ENCODE measurements around the gene PRDX4. TPM values are rescaled to one million over a fixed set of nuclear protein-coding genes. Genes with fewer than 3 reads are reported as not detected.

Gene PRDX4
- total and polyA plus RNA-seq, 2 of the 8 experiments (the other 6 are each of a cell fraction or from before 2014, with no cell fraction given) = 130 TPM

DNA sequence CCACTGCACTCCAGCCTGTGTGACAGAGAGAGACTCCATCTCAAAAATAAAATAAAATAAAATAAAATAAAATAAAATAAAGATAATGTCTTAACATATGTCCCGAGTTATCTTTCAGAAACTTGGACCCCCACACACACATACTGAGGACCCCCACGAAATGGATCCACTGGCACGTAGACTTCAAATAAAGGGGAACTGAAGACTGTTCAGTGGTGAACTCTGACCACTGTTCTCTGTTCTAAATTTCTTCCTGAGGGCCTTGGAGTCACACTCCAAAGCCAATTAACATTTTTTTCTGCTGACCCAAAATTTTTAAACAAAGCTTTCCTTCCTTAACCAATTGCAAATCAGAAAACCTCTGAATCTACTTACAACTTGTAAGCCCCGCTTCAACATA, 43.5 kb upstream of the PRDX4 start (continued):
- TF ChIP-seq TAF7 (optimal IDR thresholded peaks at IDR 0.05; ENCODE audit: borderline replicate concordance, low read depth, low read length) = no peak
- TF ChIP-seq RNF2 (IDR thresholded peaks at IDR 0.05; ENCODE audit: borderline replicate concordance, low read depth, low read length, missing control alignments, poor library complexity, severe bottlenecking) = no peak
- no peak for TF ChIP-seq CREB1 (IDR thresholded peaks at IDR 0.05)
- no peak for TF ChIP-seq HDAC2 (IDR thresholded peaks at IDR 0.05; ENCODE audit: borderline replicate concordance in 1 of 2, low read depth in 2 of 2, low read length in 2 of 2)

Data from H1 (cell line).